ENCODE data around the gene ZNRF3.

The ZNRF3 gene

GRCh38 chr22:29096736-29097669 lies 213.6 kb downstream of the ZNRF3 start:
- no peak for FAIRE-seq
- no peak for TF ChIP-seq POLR2A (IDR thresholded peaks at IDR 0.05; ENCODE audit: low read depth, low read length)
- no peak for DNase-seq (ENCODE audit: insufficient read length, low spot score)

GRCh38 chr22:29098296-29098695 lies 214.9 kb downstream of the ZNRF3 start:
- TF ChIP-seq POLR2A (IDR thresholded peaks at IDR 0.05; ENCODE audit: low read depth, low read length): no peak
- DNase-seq (ENCODE audit: insufficient read length, low spot score) (no peak), FAIRE-seq (no peak)

- no peak for DNase-seq (ENCODE audit: insufficient read length, low spot score)
- FAIRE-seq: no peak
- TF ChIP-seq POLR2A (IDR thresholded peaks at IDR 0.05; ENCODE audit: low read depth, low read length): no peak
These were observed 218.9 kb downstream of the ZNRF3 start for GRCh38 chr22:29102300-29102699.

GRCh38 chr22:29103121-29103520 lies 219.7 kb downstream of the ZNRF3 start:
- FAIRE-seq (no peak), DNase-seq (ENCODE audit: insufficient read length, low spot score) (no peak)
- TF ChIP-seq POLR2A (IDR thresholded peaks at IDR 0.05; ENCODE audit: low read depth, low read length): no peak

- TF ChIP-seq POLR2A (IDR thresholded peaks at IDR 0.05; ENCODE audit: low read depth, low read length): no peak
- no peak for DNase-seq (ENCODE audit: insufficient read length, low spot score)
- no peak for FAIRE-seq
These were observed 222.1 kb downstream of the ZNRF3 start for GRCh38 chr22:29105468-29105867.

GRCh38 chr22:29106839-29107238 lies 223.5 kb downstream of the ZNRF3 start:
- no peak for DNase-seq (ENCODE audit: insufficient read length, low spot score)
- FAIRE-seq: no peak
- no peak for TF ChIP-seq POLR2A (IDR thresholded peaks at IDR 0.05; ENCODE audit: low read depth, low read length)
